Fibroblast of lung (primary cell): ENCODE measurements around the gene CHDH. TPM values are rescaled to one million over a fixed set of nuclear protein-coding genes. Genes with fewer than 3 reads are reported as not detected.

Experiments used
- DNase-seq, 2 donors: peaks; one replicate each; pipeline versions ENCODE4 v3.0.0 to v3.0.0-alpha.2; 2010; ENCODE audit warnings: low read depth in 2 of 2
- H2AFZ ChIP-seq: 2 replicates; pipeline ENCODE4 v1.5.1; 2012; ENCODE audit warnings: low read length, control low read depth, inconsistent platforms
- H3K27ac ChIP-seq: 2 replicates; pipeline ENCODE4 v1.5.1; 2011; ENCODE audit warnings: low read length, control low read depth; ENCODE audit not compliant: insufficient read depth
- H3K27me3 ChIP-seq: 2 replicates; pipeline ENCODE4 v1.5.1; 2011; ENCODE audit warnings: mild to moderate bottlenecking, low read length; ENCODE audit not compliant: control insufficient read depth, insufficient read depth
- H3K36me3 ChIP-seq: 2 replicates; pipeline ENCODE4 v1.5.1; 2011; ENCODE audit warnings: low read length; ENCODE audit not compliant: control insufficient read depth, insufficient read depth
- H3K4me1 ChIP-seq: 2 replicates; pipeline ENCODE4 v1.5.1; 2011; ENCODE audit warnings: low read length; ENCODE audit not compliant: control insufficient read depth, insufficient read depth; ENCODE audit errors: extremely low read depth
- H3K4me2 ChIP-seq: 2 replicates; pipeline ENCODE4 v1.5.1; 2011; ENCODE audit warnings: low read length, control low read depth; ENCODE audit not compliant: insufficient read depth; ENCODE audit errors: extremely low read depth
- H3K4me3 ChIP-seq, 4 experiments: fragments of 200-600 bp in 1 of 4; sonication (generic) in 1 of 4; replicated peaks in 1 of 4; 2 replicates each; pipeline ENCODE4 v1.5.1; 2011 to 2016; ENCODE audit warnings: low read length in 4 of 4, low read depth in 3 of 4, mild to moderate bottlenecking in 3 of 4, control low read depth in 2 of 4, inconsistent platforms in 1 of 4, mixed read lengths in 1 of 4; ENCODE audit not compliant: insufficient read depth in 1 of 4; ENCODE audit errors: control extremely low read depth in 1 of 4
- H3K79me2 ChIP-seq: 2 replicates; pipeline ENCODE4 v1.5.1; 2012; ENCODE audit warnings: mild to moderate bottlenecking, low read length, inconsistent platforms; ENCODE audit not compliant: control insufficient read depth, insufficient read depth
- H3K9ac ChIP-seq: 2 replicates; pipeline ENCODE4 v1.5.1; 2011; ENCODE audit warnings: mild to moderate bottlenecking, low read length, control low read depth; ENCODE audit not compliant: insufficient read depth
- H3K9me3 ChIP-seq: 2 replicates; pipeline ENCODE4 v1.5.1; 2012; ENCODE audit warnings: low read depth, low read length; ENCODE audit not compliant: control insufficient read depth, insufficient read depth
- H4K20me1 ChIP-seq: 2 replicates; pipeline ENCODE4 v1.5.1; 2011; ENCODE audit warnings: low read length; ENCODE audit not compliant: control insufficient read depth, insufficient read depth; ENCODE audit errors: extremely low read depth
- CTCF ChIP-seq, 2 donors: IDR thresholded peaks in 1 of 2; conservative IDR thresholded peaks in 1 of 2; 1 replicate in 1 of 2; 2 replicates in 1 of 2; pipeline ENCODE4 v1.5.1; 2011 to 2012; ENCODE audit warnings: low read length in 2 of 2, control low read depth in 1 of 2, inconsistent platforms in 1 of 2, low read depth in 1 of 2, mild to moderate bottlenecking in 1 of 2
- EZH2 ChIP-seq: IDR thresholded peaks from 2 replicates; pipeline ENCODE4 v1.5.1; 2012; ENCODE audit warnings: low read length, control low read depth, mild to moderate bottlenecking; ENCODE audit errors: missing control alignments
- polyA plus RNA-seq, 2 donors: library from polyadenylated mRNA; depleted of rRNA in 1 of 2; stranded (reverse) in 1 of 2; unstranded in 1 of 2; fragments of >200 nt; gene quantifications; 2 replicates each; pipeline ENCODE4 v1.2.1, GENCODE V29; 2011 to 2012; ENCODE audit warnings: missing spikeins in 1 of 2
- total RNA-seq: library from RNA; depleted of rRNA; stranded (reverse); fragments of >200 nt; gene quantifications from 2 replicates; pipeline ENCODE4 v1.2.1, GENCODE V29; 2014

Gene CHDH
- total and polyA plus RNA-seq, 2 donors (not counting 1 experiment from before 2014, with no cell fraction given): 0.23 to 0.83 TPM

GRCh38 chr3:53811143-53811927 is 34.9 kb downstream of the CHDH start:
- Histone ChIP-seq H3K27me3 (no peaks in the 10 kb centered on the region), H3K4me2 (no peak overlapping the region), H3K4me3 (no peak overlapping the region), H3K27ac (no peak overlapping the region), H2AFZ (no peak overlapping the region), H3K9me3 (no peaks in the 10 kb centered on the region), H3K36me3 (no peaks in the 10 kb centered on the region), H4K20me1 (no peaks in the 10 kb centered on the region), H3K9ac (no peak overlapping the region), H3K79me2 (no peaks in the 10 kb centered on the region), H3K4me1 (peaks cover under 1% of the 10 kb centered on the region)
- TF ChIP-seq CTCF (conservative IDR thresholded peaks at IDR 0.05 in 1 of 2, IDR thresholded peaks at IDR 0.05 in 1 of 2; ENCODE audit: low read depth in 1 of 2, low read length in 2 of 2) (no peak), EZH2 (no peak)
- no peak for DNase-seq

GRCh38 chr3:53809764-53810400 is 36.3 kb downstream of the CHDH start:
- H3K9me3 ChIP-seq: no peaks in the 10 kb centered on the region
- no peaks in the 10 kb centered on the region for H3K27me3 ChIP-seq
- no peak for TF ChIP-seq CTCF (conservative IDR thresholded peaks at IDR 0.05 in 1 of 2, IDR thresholded peaks at IDR 0.05 in 1 of 2; ENCODE audit: low read depth in 1 of 2, low read length in 2 of 2)
- TF ChIP-seq EZH2: no peak
- no peaks in the 10 kb centered on the region for H3K79me2 ChIP-seq
- peaks cover 11% of the 10 kb centered on the region for H3K4me1 ChIP-seq
- H3K4me2 ChIP-seq: no peak overlapping the region
- no peaks in the 10 kb centered on the region for H3K36me3 ChIP-seq
- H3K9ac ChIP-seq: no peak overlapping the region
- no peak overlapping the region for H2AFZ ChIP-seq
- H3K27ac ChIP-seq: no peak overlapping the region
- DNase-seq: no peak
- H3K4me3 ChIP-seq: no peak overlapping the region
- no peaks in the 10 kb centered on the region for H4K20me1 ChIP-seq

GRCh38 chr3:53809267-53809666 is 37.0 kb downstream of the CHDH start:
- no peak overlapping the region for H3K4me2 ChIP-seq

More at GRCh38 chr3:53809267-53809666, 37.0 kb downstream of the CHDH start:
- no peaks in the 10 kb centered on the region for H3K36me3 ChIP-seq
- H3K79me2 ChIP-seq: no peaks in the 10 kb centered on the region
- DNase-seq: no peak
- H3K9me3 ChIP-seq: no peaks in the 10 kb centered on the region
- no peaks in the 10 kb centered on the region for H3K27me3 ChIP-seq
- no peak overlapping the region for H3K9ac ChIP-seq
- H3K4me1 ChIP-seq: peaks cover 16% of the 10 kb centered on the region
- no peak overlapping the region for H2AFZ ChIP-seq
- H3K4me3 ChIP-seq: no peak overlapping the region
- no peak overlapping the region for H3K27ac ChIP-seq
- TF ChIP-seq EZH2 (no peak), CTCF (conservative IDR thresholded peaks at IDR 0.05 in 1 of 2, IDR thresholded peaks at IDR 0.05 in 1 of 2; ENCODE audit: low read depth in 1 of 2, low read length in 2 of 2) (no peak)
- H4K20me1 ChIP-seq: no peaks in the 10 kb centered on the region
